Measurements from ENCODE around the gene PSMG2.
A peak's percentile ranks its signal among the peaks of the same experiment; 100 is the strongest.

GRCh38 chr18:12702221-12703095 is at the start of gene PSMG2, which contains the start of gene CEP76:
- TF ChIP-seq POLR2AphosphoS5 (IDR thresholded peaks at IDR 0.05; ENCODE audit: low read depth, low read length) (peak; percentile 84), TCF7L2 (IDR thresholded peaks at IDR 0.05; ENCODE audit: low read depth, low read length) (peak; percentile 76), REST (IDR thresholded peaks at IDR 0.05; ENCODE audit: insufficient read depth in 1 of 2, low read depth in 2 of 2, low read length in 1 of 2) (no peak), SIN3A (IDR thresholded peaks at IDR 0.05; ENCODE audit: borderline replicate concordance, insufficient read depth, low read depth, low read length) (peak; percentile 40; the same call in 1 of the 2 replicates)
- TF ChIP-seq, protein P1, sequence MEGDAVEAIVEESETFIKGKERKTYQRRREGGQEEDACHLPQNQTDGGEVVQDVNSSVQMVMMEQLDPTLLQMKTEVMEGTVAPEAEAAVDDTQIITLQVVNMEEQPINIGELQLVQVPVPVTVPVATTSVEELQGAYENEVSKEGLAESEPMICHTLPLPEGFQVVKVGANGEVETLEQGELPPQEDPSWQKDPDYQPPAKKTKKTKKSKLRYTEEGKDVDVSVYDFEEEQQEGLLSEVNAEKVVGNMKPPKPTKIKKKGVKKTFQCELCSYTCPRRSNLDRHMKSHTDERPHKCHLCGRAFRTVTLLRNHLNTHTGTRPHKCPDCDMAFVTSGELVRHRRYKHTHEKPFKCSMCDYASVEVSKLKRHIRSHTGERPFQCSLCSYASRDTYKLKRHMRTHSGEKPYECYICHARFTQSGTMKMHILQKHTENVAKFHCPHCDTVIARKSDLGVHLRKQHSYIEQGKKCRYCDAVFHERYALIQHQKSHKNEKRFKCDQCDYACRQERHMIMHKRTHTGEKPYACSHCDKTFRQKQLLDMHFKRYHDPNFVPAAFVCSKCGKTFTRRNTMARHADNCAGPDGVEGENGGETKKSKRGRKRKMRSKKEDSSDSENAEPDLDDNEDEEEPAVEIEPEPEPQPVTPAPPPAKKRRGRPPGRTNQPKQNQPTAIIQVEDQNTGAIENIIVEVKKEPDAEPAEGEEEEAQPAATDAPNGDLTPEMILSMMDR (IDR thresholded peaks at IDR 0.05) = no peak
